Gastroesophageal sphincter (tissue), 4 donors: ENCODE data around the gene NTRK1. TPM values are rescaled to one million over a fixed set of nuclear protein-coding genes. Genes with fewer than 3 reads are reported as not detected.

Source experiments
- ATAC-seq: fragments of 150-250 bp; one replicate; pipeline ENCODE4 v1.9.1; 2016; ENCODE audit warnings: mild to moderate bottlenecking, moderate library complexity
- H3K27ac ChIP-seq, 4 donors: fragments of 200-600 bp; sonication (generic) in 3 of 4; 1 replicate in 3 of 4; 2 replicates in 1 of 4; pipeline ENCODE4 v1.5.1; 2016 to 2019
- H3K27me3 ChIP-seq: fragments of 200-600 bp; sonication (generic); one replicate; pipeline ENCODE4 v1.5.1; 2019
- H3K36me3 ChIP-seq, 2 donors: fragments of 200-600 bp; sonication (generic); one replicate each; pipeline ENCODE4 v1.5.1; 2019; ENCODE audit warnings: control low read depth in 1 of 2
- H3K4me1 ChIP-seq, 3 donors: fragments of 200-600 bp; sonication (generic); 1 replicate in 2 of 3; 2 replicates in 1 of 3; pipeline ENCODE4 v1.5.1; 2016 to 2019; ENCODE audit warnings: control low read depth in 2 of 3
- H3K4me3 ChIP-seq, 2 donors: fragments of 200-600 bp; sonication (generic); one replicate each; pipeline ENCODE4 v1.5.1; 2019; ENCODE audit warnings: mild to moderate bottlenecking in 1 of 2, moderate library complexity in 1 of 2
- H3K9me3 ChIP-seq, 3 donors: fragments of 200-600 bp; sonication (generic); one replicate each; pipeline ENCODE4 v1.5.1; 2017 to 2019; ENCODE audit warnings: control low read depth in 2 of 3
- EP300 ChIP-seq: sonication (generic); formaldehyde crosslinking; IDR thresholded peaks from one replicate; pipeline ENCODE4 v1.6.1; 2017; ENCODE audit warnings: antibody characterized with exemption, mild to moderate bottlenecking
- POLR2A ChIP-seq, 2 donors: fragments of 450-650 bp; IDR thresholded peaks; one replicate each; pipeline ENCODE4 v1.6.1; 2017; ENCODE audit warnings: antibody characterized with exemption in 2 of 2, mild to moderate bottlenecking in 2 of 2, moderate library complexity in 1 of 2
- POLR2AphosphoS5 ChIP-seq: sonication (generic); formaldehyde crosslinking; IDR thresholded peaks from one replicate; pipeline ENCODE4 v1.6.1; 2017; ENCODE audit warnings: antibody characterized with exemption
- WGBS, 2 donors: methylation state at CpG; one replicate each; pipeline ENCODE4 v1.1.5; 2018; ENCODE audit warnings: low coverage in 1 of 2; 5-methylcytosine and 5-hydroxymethylcytosine counted together
- total RNA-seq, 4 donors: library from RNA; depleted of rRNA; stranded (reverse); fragments of >200 nt; gene quantifications; one replicate each; pipeline ENCODE4 v1.1.0, GENCODE V29; 2016
- TF ChIP-seq, protein P1 (sequence below), 4 experiments: fragments of 200-600 bp in 2 of 4; fragments of 450-650 bp in 2 of 4; sonication (generic) in 1 of 4; IDR thresholded peaks; one replicate each; pipeline ENCODE4 v1.5.1; 2017 to 2019; ENCODE audit warnings: antibody characterized with exemption in 4 of 4, mild to moderate bottlenecking in 2 of 4, moderate library complexity in 2 of 4

NTRK1 gene
- total RNA-seq, 4 donors from 2014 or later, result 0.23 to 4.4 (median 0.72) TPM

DNA sequence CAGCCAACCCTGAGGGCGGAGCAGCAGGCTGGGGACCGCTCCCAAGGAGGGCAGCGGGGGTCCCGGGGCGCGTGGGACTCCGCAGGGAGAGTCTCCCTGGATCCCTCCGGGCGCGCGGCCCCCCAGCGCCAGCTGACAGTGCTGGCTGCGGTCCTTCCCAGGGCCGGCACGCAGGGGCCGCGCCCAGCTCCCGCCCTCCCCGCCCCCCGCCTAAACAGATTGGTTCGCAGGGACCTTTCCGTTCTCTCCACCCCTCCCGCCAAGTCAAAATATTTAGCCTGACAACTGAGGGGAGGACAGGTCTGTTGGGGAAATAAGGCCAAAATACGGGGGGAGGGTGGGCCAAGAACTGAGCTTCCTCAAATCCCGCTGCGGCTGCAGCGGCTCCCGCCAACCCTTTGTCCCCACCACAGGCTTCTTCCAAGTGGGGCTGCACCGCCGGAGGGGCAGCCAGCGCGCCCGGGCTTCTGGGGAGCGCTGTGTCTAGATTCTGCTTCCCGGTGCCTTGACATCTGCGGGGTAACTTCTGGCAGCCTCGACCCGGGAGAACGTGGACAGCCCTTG is 1.6 kb upstream of the NTRK1 start, which contains the start of gene INSRR:
Gene INSRR, minus strand, starts transcription at position 159 of the 564 bp plus-strand sequence. CDS start 496 bp downstream, outside the sequence.
- peak; percentile 29 for ATAC-seq
- Histone ChIP-seq H3K36me3 (no peaks in the 10 kb centered on the region), H3K4me3 (peak within 1 kb of the TSS in 1 of 2 donors; percentile 43), H3K9me3 (no peaks in the 10 kb centered on the region), H3K27ac (no peak within 1 kb of the TSS), H3K27me3 (peaks cover 83% of the 10 kb centered on the region), H3K4me1 (peaks cover 0 to 35% (median 22%) of the 10 kb centered on the region in 3 donors)
- TF ChIP-seq POLR2AphosphoS5 (no peak), POLR2A (IDR thresholded peaks at IDR 0.05) (peak in 1 of 2 donors; percentile 8), EP300 (no peak)
- 10 to 40% methylated on average over 2 to 7 of the region's 39 CpGs for WGBS, 2 donors

DNA sequence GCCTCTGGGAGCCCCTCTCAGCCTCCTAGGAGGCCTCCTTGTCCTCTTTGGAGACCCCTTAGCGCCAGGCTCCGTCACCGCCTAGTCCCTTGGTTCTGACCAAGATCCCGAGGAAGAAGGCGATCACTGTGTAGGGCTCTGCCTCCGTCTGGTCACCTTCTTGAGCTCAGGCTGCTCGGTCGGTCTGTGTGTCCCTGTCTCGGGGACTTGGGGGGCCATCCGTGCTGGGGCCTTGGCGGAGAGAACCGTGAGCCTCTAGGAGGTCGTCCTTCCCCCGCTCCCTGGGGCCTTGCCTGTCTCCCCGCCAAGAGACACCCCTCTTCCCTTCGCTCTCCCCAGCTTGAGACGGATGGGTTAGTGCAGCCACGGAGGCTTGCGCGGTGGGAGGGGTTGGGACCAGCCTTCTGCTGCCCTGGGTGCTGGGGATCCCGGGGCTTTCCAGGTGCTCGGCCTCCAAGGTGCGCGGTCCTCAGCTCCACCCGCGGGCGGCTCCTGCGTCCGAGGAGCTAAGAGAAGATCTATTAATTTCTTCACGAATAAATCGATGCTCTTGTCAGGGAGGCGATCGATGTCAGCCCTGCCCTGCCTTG is 1.0 kb upstream of the NTRK1 start:
- peak overlapping the region in 1 of 2 donors; percentile 43 for H3K4me3 ChIP-seq
- no peaks in the 10 kb centered on the region for H3K9me3 ChIP-seq
- no peak for TF ChIP-seq POLR2AphosphoS5
- TF ChIP-seq, protein P1, sequence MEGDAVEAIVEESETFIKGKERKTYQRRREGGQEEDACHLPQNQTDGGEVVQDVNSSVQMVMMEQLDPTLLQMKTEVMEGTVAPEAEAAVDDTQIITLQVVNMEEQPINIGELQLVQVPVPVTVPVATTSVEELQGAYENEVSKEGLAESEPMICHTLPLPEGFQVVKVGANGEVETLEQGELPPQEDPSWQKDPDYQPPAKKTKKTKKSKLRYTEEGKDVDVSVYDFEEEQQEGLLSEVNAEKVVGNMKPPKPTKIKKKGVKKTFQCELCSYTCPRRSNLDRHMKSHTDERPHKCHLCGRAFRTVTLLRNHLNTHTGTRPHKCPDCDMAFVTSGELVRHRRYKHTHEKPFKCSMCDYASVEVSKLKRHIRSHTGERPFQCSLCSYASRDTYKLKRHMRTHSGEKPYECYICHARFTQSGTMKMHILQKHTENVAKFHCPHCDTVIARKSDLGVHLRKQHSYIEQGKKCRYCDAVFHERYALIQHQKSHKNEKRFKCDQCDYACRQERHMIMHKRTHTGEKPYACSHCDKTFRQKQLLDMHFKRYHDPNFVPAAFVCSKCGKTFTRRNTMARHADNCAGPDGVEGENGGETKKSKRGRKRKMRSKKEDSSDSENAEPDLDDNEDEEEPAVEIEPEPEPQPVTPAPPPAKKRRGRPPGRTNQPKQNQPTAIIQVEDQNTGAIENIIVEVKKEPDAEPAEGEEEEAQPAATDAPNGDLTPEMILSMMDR (IDR thresholded peaks at IDR 0.05), result no peak
- TF ChIP-seq POLR2A (IDR thresholded peaks at IDR 0.05), result no peak
- no peak for TF ChIP-seq EP300
- H3K36me3 ChIP-seq, result no peaks in the 10 kb centered on the region
- ATAC-seq, result peak; percentile 25
- peaks cover 85% of the 10 kb centered on the region for H3K27me3 ChIP-seq
- H3K27ac ChIP-seq, result no peak overlapping the region
- H3K4me1 ChIP-seq, result peaks cover 0 to 35% (median 22%) of the 10 kb centered on the region in 3 donors
- 0 to 2% methylated on average over 8 to 9 of the region's 33 CpGs for WGBS, 2 donors

DNA sequence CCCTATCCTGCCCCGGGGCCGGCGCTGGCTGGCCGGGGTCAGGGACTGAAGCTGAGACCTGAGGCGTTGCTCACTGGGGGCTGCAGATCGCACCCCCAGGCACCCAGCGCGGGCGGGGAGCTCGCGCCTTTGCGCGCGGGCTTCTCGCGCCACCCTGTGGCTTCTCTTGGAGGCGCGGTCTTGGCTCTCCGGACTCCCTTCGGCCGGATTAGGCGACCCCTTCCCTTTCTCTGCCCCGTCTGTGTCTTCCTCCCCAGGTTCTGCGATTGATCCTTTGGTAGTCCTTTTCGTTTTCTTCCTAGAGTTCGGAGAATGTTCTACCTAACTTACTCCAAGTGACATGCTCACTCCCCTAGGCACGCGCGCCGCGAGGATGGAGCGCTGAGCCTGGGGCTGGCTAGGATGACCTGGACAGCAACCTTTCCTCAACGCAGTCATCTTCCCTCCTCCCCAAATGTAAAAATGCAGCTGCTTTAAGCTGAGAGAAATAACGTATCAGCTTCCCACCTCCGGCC is 495 bp upstream of the NTRK1 start:
- 0% methylated on average over 17 to 20 of the region's 35 CpGs for WGBS, 2 donors

DNA sequence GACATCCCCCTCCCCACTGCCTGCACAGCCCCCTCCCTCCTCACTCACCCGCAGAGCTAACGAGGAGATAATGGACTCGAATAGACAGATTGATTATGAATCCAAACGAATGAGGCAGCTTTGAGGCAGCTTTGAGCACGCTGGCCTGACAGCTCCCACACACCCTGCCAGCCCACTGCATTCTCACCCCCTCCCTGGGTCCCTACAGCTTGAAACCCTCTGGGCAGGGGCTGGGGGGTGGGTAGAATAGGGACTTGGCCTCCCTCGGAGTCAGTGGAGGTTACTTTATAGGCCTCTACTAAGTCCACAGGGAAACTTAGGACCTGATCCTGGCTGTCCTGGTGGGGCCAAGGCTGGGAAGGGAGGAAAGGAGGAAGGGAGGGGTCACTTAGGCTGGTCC is 1.9 kb downstream of the NTRK1 start:
- H3K4me1 ChIP-seq, result peaks cover 0 to 35% (median 22%) of the 10 kb centered on the region in 3 donors
- ATAC-seq, result no peak
- WGBS, 2 donors, result no CpG with 5 or more reads among the region's 6 CpGs
- no peak overlapping the region for H3K4me3 ChIP-seq
- no peaks in the 10 kb centered on the region for H3K36me3 ChIP-seq
- peaks cover 94% of the 10 kb centered on the region for H3K27me3 ChIP-seq
- no peaks in the 10 kb centered on the region for H3K9me3 ChIP-seq
- no peak for TF ChIP-seq POLR2A (IDR thresholded peaks at IDR 0.05)
- no peak for TF ChIP-seq POLR2AphosphoS5
- TF ChIP-seq, protein P1 (IDR thresholded peaks at IDR 0.05), result no peak
- TF ChIP-seq EP300, result no peak
- H3K27ac ChIP-seq, result no peak overlapping the region

More for the DNA sequence above, 495 bp upstream of the NTRK1 start:
- Histone ChIP-seq H3K27me3 (peaks cover 88% of the 10 kb centered on the region), H3K4me3 (peak overlapping the region in 1 of 2 donors; percentile 43), H3K27ac (no peak overlapping the region), H3K9me3 (no peaks in the 10 kb centered on the region), H3K36me3 (no peaks in the 10 kb centered on the region), H3K4me1 (peaks cover 0 to 35% (median 22%) of the 10 kb centered on the region in 3 donors)
- peak; percentile 54 for ATAC-seq
- no peak for TF ChIP-seq EP300
- TF ChIP-seq, protein P1 (IDR thresholded peaks at IDR 0.05), result peak in 3 of 4 experiments; percentile 66 to 85 (median 69)

DNA sequence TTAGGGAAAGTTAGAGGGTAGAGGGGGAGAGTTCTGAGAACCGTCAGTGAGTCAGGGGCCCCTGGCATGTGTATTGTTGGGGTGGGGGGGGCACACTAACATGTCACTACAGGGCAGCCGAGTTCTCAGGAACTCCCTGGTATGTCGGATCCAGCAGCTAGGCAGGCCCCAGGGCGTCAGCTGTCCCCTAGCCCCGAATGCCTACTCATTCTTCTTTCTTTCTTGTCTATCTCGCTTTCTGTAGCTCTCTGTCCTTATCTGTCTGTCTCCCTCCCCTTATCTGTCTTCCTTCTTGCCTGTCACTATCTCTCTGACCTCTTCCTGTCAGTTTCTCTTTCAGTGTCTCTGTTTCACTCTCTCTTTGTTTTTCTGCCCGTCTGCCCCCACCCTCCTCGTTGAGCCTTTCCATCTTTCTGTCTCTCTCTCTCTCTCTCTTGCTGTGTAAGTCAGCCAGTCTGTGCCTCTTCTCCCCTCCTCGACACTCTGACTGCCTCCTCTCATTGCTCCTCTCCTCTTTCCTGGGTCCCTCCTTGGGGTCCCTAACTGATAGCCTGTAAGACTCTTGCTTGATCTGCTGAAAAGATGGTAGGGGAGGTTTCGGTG is 2.4 kb downstream of the NTRK1 start:
- no peak overlapping the region for H3K27ac ChIP-seq
- no peak for TF ChIP-seq POLR2A (IDR thresholded peaks at IDR 0.05)
- TF ChIP-seq, protein P1 (IDR thresholded peaks at IDR 0.05), result no peak
- no peak for TF ChIP-seq EP300
- TF ChIP-seq POLR2AphosphoS5, result no peak
- no peaks in the 10 kb centered on the region for H3K9me3 ChIP-seq
- WGBS, 2 donors, result 60 to 79% methylated on average over 4 to 10 of the region's 10 CpGs
- H3K4me1 ChIP-seq, result peaks cover 0 to 35% (median 22%) of the 10 kb centered on the region in 3 donors
- no peaks in the 10 kb centered on the region for H3K36me3 ChIP-seq
- no peak overlapping the region for H3K4me3 ChIP-seq
- no peak for ATAC-seq
- H3K27me3 ChIP-seq, result peaks cover 92% of the 10 kb centered on the region
